Measurements from ENCODE around the gene IRS2.

DNA sequence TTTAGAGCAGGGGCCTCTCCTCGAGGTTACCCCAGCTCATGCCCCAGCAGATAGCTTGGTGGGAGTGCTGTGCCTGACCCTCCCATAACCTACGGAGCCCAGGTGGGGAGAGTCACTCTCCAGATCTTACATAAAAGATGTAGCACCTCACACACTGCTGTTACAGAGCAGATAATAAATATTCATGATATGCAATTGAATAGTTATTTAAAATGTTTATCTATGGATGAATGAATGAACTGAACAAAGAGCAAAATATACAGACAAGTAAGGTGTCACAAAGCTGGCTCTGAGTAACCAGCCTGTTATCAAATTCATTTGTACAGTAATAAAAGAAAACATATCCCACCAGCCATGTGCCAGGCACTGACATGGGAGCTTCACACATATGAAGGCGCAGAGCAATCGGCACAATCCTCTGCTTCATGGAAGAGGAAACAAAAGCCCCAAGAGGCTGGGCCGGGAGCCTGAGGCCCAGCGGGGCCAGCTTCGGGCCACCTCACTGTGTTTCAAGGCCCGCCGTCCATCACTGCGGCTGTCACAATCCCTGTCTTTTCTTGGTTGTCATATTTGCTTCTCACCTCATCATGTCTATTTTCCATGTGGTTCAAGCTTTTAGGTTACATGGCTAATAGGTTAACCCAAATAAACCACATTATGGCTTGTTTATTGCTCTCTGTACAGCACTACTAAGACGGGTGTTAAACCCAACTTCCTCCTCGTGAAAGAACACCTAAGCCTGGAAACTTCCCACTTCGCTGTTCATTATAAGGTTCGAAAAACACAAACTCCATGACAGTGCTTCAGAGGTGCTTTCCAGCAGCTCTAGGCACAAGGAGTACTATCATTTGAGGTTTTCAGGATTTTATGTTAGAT is 78.4 kb downstream of the IRS2 start:
- TF ChIP-seq, protein P1, sequence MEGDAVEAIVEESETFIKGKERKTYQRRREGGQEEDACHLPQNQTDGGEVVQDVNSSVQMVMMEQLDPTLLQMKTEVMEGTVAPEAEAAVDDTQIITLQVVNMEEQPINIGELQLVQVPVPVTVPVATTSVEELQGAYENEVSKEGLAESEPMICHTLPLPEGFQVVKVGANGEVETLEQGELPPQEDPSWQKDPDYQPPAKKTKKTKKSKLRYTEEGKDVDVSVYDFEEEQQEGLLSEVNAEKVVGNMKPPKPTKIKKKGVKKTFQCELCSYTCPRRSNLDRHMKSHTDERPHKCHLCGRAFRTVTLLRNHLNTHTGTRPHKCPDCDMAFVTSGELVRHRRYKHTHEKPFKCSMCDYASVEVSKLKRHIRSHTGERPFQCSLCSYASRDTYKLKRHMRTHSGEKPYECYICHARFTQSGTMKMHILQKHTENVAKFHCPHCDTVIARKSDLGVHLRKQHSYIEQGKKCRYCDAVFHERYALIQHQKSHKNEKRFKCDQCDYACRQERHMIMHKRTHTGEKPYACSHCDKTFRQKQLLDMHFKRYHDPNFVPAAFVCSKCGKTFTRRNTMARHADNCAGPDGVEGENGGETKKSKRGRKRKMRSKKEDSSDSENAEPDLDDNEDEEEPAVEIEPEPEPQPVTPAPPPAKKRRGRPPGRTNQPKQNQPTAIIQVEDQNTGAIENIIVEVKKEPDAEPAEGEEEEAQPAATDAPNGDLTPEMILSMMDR (IDR thresholded peaks at IDR 0.05; ENCODE audit: insufficient read depth, low read length, poor library complexity, severe bottlenecking): no peak
- TF ChIP-seq EZH2phosphoT487 (conservative IDR thresholded peaks at IDR 0.05; ENCODE audit: low read length): no peak
